MM.1S (cell line): Measurements from ENCODE around the gene RASSF7.

Experiments used
- EZH2 ChIP-seq: fragments of 300-600 bp; sonication (generic); optimal IDR thresholded peaks from 2 replicates; pipeline ENCODE3; 2017; ENCODE audit warnings: low read depth, mild to moderate bottlenecking, antibody characterized with exemption, low read length, mixed read lengths
- TF ChIP-seq, protein P1 (sequence below): fragments of 300-600 bp; sonication (generic); IDR thresholded peaks from 2 replicates; pipeline ENCODE4 v1.5.1; 2016; ENCODE audit warnings: antibody characterized with exemption, low read length, mixed read lengths

DNA sequence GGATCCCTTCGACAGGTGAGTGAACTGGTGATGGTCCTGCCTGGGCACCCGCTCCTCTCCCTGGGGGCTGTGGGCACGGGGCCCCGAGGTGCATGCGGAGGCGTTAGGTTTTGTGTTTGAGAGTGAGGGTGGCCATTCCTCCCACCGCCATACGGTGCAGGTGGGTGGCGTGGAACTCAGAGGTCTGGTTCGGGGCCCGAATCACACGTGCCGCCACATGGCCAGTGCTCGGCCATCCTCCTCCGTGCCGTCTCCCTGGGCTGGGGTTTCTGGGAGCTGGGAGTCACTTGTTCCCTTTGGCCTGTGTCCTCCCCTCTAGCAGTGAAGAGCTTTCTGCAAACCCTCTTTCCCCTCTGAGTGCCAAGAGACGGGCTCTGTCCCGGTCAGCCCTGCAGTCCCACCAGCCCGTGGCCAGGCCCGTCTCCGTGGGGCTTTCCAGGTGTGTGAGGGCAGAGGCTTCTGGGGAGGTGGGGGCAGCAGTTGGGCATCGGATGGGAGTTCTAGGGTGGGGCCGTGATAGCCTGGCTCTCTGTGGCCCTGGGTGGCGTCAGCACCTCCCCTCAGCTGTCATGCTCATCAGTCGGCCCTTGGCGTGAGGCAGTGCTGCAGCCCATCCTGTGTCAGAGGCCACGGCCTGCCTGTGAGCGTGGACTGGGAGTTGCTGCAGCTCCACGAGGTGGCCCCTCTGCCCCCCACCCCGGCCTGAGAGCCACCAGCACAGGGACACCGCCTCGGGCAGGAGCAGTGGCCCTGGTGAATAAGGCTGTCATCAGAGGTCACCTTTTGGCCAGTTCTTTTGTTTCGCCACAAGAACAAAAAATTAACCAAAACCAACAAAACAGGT, 44.7 kb downstream of the RASSF7 start:
- TF ChIP-seq, protein P1, sequence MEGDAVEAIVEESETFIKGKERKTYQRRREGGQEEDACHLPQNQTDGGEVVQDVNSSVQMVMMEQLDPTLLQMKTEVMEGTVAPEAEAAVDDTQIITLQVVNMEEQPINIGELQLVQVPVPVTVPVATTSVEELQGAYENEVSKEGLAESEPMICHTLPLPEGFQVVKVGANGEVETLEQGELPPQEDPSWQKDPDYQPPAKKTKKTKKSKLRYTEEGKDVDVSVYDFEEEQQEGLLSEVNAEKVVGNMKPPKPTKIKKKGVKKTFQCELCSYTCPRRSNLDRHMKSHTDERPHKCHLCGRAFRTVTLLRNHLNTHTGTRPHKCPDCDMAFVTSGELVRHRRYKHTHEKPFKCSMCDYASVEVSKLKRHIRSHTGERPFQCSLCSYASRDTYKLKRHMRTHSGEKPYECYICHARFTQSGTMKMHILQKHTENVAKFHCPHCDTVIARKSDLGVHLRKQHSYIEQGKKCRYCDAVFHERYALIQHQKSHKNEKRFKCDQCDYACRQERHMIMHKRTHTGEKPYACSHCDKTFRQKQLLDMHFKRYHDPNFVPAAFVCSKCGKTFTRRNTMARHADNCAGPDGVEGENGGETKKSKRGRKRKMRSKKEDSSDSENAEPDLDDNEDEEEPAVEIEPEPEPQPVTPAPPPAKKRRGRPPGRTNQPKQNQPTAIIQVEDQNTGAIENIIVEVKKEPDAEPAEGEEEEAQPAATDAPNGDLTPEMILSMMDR: no peak
- no peak for TF ChIP-seq EZH2
